ENCODE data around the gene ALPL.

GRCh38 chr1:21607549-21608529, 98.6 kb downstream of the ALPL start:
- TF ChIP-seq TAF1 (IDR thresholded peaks at IDR 0.05; ENCODE audit: borderline replicate concordance, insufficient read depth, low read length) (no peak), POLR2AphosphoS5 (IDR thresholded peaks at IDR 0.05; ENCODE audit: low read depth, low read length) (no peak), FOXP2 (optimal IDR thresholded peaks at IDR 0.05; ENCODE audit: borderline replicate concordance, extremely low read depth, extremely low read length, insufficient read depth) (no peak)
